Mesenchymal stem cell (in vitro differentiated cells and primary cell): ENCODE results near the gene FGFR2.

Experiments used
- DNase-seq: peaks from one replicate; pipeline ENCODE4 v3.0.0-alpha.2; 2013
- H2AFZ ChIP-seq: one replicate; pipeline ENCODE4 v1.6.1; 2013; ENCODE audit warnings: low read depth, mild to moderate bottlenecking, control low read depth, inconsistent platforms, low read length, moderate library complexity
- H2AK5ac ChIP-seq: 2 replicates; pipeline ENCODE4 v1.6.1; 2013; ENCODE audit warnings: low read length, moderate library complexity, mild to moderate bottlenecking, inconsistent platforms; ENCODE audit not compliant: severe bottlenecking
- H2BK120ac ChIP-seq: one replicate; pipeline ENCODE4 v1.6.1; 2013; ENCODE audit warnings: low read depth, mild to moderate bottlenecking, inconsistent platforms, low read length, moderate library complexity
- H2BK12ac ChIP-seq, 2 experiments: one replicate each; pipeline ENCODE4 v1.6.1; 2013; ENCODE audit warnings: inconsistent platforms in 2 of 2, low read length in 2 of 2, mild to moderate bottlenecking in 2 of 2, moderate library complexity in 2 of 2, control low read depth in 1 of 2
- H2BK15ac ChIP-seq: one replicate; pipeline ENCODE4 v1.6.1; 2013; ENCODE audit warnings: mild to moderate bottlenecking, low read depth, inconsistent platforms; ENCODE audit not compliant: poor library complexity, severe bottlenecking
- H2BK5ac ChIP-seq: 2 replicates; pipeline ENCODE4 v1.6.1; 2013; ENCODE audit warnings: low read depth, mild to moderate bottlenecking, low read length, control low read depth, inconsistent platforms; ENCODE audit not compliant: poor library complexity, severe bottlenecking
- H3K14ac ChIP-seq, 2 experiments: one replicate each; pipeline ENCODE4 v1.6.1; 2013; ENCODE audit warnings: inconsistent platforms in 2 of 2, low read length in 2 of 2, control low read depth in 1 of 2, mild to moderate bottlenecking in 1 of 2, moderate library complexity in 1 of 2
- H3K18ac ChIP-seq, 2 experiments: one replicate each; pipeline ENCODE4 v1.6.1; 2013; ENCODE audit warnings: inconsistent platforms in 2 of 2, low read length in 2 of 2, control low read depth in 1 of 2, low read depth in 1 of 2, mild to moderate bottlenecking in 1 of 2
- H3K23ac ChIP-seq, 2 experiments: one replicate each; pipeline ENCODE4 v1.6.1; 2013; ENCODE audit warnings: inconsistent platforms in 2 of 2, low read length in 2 of 2, mild to moderate bottlenecking in 2 of 2, moderate library complexity in 2 of 2, control low read depth in 1 of 2
- H3K27ac ChIP-seq: 2 replicates; pipeline ENCODE4 v1.5.1; 2013; ENCODE audit warnings: mild to moderate bottlenecking, moderate library complexity, low read length, control low read depth, inconsistent platforms; ENCODE audit not compliant: poor library complexity, severe bottlenecking
- H3K27me3 ChIP-seq, 2 experiments: 2 replicates each; pipeline versions ENCODE4 v1.6.1 to v1.7.0; 2013; ENCODE audit warnings: low read length in 2 of 2, mild to moderate bottlenecking in 2 of 2, moderate library complexity in 2 of 2, control low read depth in 1 of 2, inconsistent platforms in 1 of 2; ENCODE audit not compliant: control insufficient read depth in 1 of 2, insufficient read depth in 1 of 2
- H3K36me3 ChIP-seq, 2 experiments: 2 replicates each; pipeline versions ENCODE4 v1.6.1 to v1.7.0; 2013; ENCODE audit warnings: low read length in 2 of 2, control low read depth in 1 of 2, inconsistent platforms in 1 of 2, low read depth in 1 of 2, mild to moderate bottlenecking in 1 of 2; ENCODE audit not compliant: insufficient read depth in 2 of 2, control insufficient read depth in 1 of 2
- H3K4ac ChIP-seq, 2 experiments: one replicate each; pipeline ENCODE4 v1.6.1; 2013; ENCODE audit warnings: inconsistent platforms in 2 of 2, low read length in 2 of 2, mild to moderate bottlenecking in 2 of 2, moderate library complexity in 2 of 2, control low read depth in 1 of 2, low read depth in 1 of 2
- H3K4me1 ChIP-seq: 2 replicates; pipeline ENCODE4 v1.6.1; 2013; ENCODE audit warnings: low read depth, low read length, control low read depth; ENCODE audit not compliant: control insufficient read depth, insufficient read depth
- H3K4me2 ChIP-seq: 2 replicates; pipeline ENCODE4 v1.6.1; 2013; ENCODE audit warnings: low read length, mild to moderate bottlenecking, inconsistent platforms; ENCODE audit not compliant: poor library complexity, severe bottlenecking
- H3K4me3 ChIP-seq, 2 experiments: 2 replicates each; pipeline versions ENCODE4 v1.5.1 to v1.7.0; 2013; ENCODE audit warnings: low read length in 2 of 2, mild to moderate bottlenecking in 2 of 2, control low read depth in 1 of 2, low read depth in 1 of 2; ENCODE audit not compliant: insufficient read depth in 1 of 2
- H3K79me1 ChIP-seq: replicated peaks from 2 replicates; pipeline ENCODE4 v1.6.1; 2013; ENCODE audit warnings: mild to moderate bottlenecking, control low read depth, low read length, inconsistent platforms; ENCODE audit not compliant: poor library complexity, severe bottlenecking
- H3K9ac ChIP-seq: 2 replicates; pipeline ENCODE4 v1.7.0; 2013; ENCODE audit warnings: mild to moderate bottlenecking, low read length, moderate library complexity
- H3K9me3 ChIP-seq: 2 replicates; pipeline ENCODE4 v1.7.0; 2013; ENCODE audit warnings: mild to moderate bottlenecking, low read length; ENCODE audit not compliant: control insufficient read depth
- H4K8ac ChIP-seq: one replicate; pipeline ENCODE4 v1.6.1; 2013; ENCODE audit warnings: inconsistent platforms, mild to moderate bottlenecking, low read length, moderate library complexity
- H4K91ac ChIP-seq: one replicate; pipeline ENCODE4 v1.6.1; 2013; ENCODE audit warnings: mild to moderate bottlenecking, low read length, inconsistent platforms
- WGBS: methylation state at CpG from one replicate; pipeline ENCODE4 v1.1.7; 2013; ENCODE audit warnings: mixed read lengths; 5-methylcytosine and 5-hydroxymethylcytosine counted together

FGFR2 gene

GRCh38 chr10:121579656-121580055 is 18.6 kb downstream of the FGFR2 start:
- Histone ChIP-seq H2AK5ac (no peak overlapping the region), H3K23ac (no peak overlapping the region), H3K4ac (no peak overlapping the region), H2BK15ac (no peak overlapping the region), H3K79me1 (no peaks in the 10 kb centered on the region), H4K91ac (no peak overlapping the region), H3K14ac (no peak overlapping the region), H3K18ac (no peak overlapping the region), H4K8ac (no peak overlapping the region), H2BK120ac (no peak overlapping the region), H3K27me3 (no peaks in the 10 kb centered on the region), H3K4me2 (no peak overlapping the region), H3K9me3 (no peaks in the 10 kb centered on the region), H2BK12ac (no peak overlapping the region), H2BK5ac (no peak overlapping the region), H3K9ac (no peak overlapping the region), H3K4me3 (no peak overlapping the region), H2AFZ (no peak overlapping the region), H3K36me3 (no peaks in the 10 kb centered on the region), H3K4me1 (peaks cover 13% of the 10 kb centered on the region), H3K27ac (no peak overlapping the region)
- no peak for DNase-seq
- WGBS, result 39% methylated on average over 8 of the region's 8 CpGs

DNA sequence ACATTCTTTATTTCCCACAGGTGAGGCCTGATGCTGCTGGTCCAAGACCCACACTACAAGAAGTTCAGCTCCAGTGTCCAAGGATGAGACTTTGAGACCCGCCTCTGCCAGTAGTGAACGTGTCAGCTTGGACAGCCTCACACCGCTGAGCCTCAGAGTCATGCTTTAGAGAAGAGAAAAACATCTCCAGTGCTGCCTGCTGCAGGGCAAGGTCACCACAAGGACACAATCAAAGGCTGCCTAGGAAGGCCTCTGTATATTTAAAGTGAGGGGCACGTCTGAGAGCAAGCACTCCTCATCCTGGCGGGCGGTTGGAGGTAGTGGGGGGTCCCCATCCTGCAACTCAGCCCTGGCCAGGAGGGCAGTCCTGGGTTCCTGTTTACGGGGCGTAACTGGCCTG is 19.3 kb downstream of the FGFR2 start:
- Histone ChIP-seq H3K4me2 (no peak overlapping the region), H3K23ac (no peak overlapping the region), H3K27me3 (no peaks in the 10 kb centered on the region), H4K91ac (no peak overlapping the region), H3K4ac (no peak overlapping the region), H2BK5ac (no peak overlapping the region), H2AFZ (no peak overlapping the region), H3K27ac (no peak overlapping the region), H4K8ac (no peak overlapping the region), H3K79me1 (peaks cover under 1% of the 10 kb centered on the region), H2BK15ac (no peak overlapping the region), H2BK120ac (no peak overlapping the region), H2BK12ac (no peak overlapping the region), H3K4me1 (peaks cover 13% of the 10 kb centered on the region), H3K9ac (no peak overlapping the region), H3K18ac (no peak overlapping the region), H3K14ac (no peak overlapping the region), H3K9me3 (no peaks in the 10 kb centered on the region), H2AK5ac (no peak overlapping the region), H3K4me3 (no peak overlapping the region), H3K36me3 (no peaks in the 10 kb centered on the region)
- WGBS, result 83% methylated on average over 8 of the region's 8 CpGs
- no peak for DNase-seq

- Histone ChIP-seq H2AK5ac (no peak overlapping the region), H3K14ac (no peak overlapping the region), H2BK120ac (no peak overlapping the region), H2BK12ac (no peak overlapping the region), H3K4me2 (no peak overlapping the region), H3K36me3 (no peaks in the 10 kb centered on the region), H3K79me1 (peaks cover 4% of the 10 kb centered on the region), H3K4ac (no peak overlapping the region), H3K4me1 (peaks cover 13% of the 10 kb centered on the region), H3K4me3 (no peak overlapping the region), H4K8ac (no peak overlapping the region), H2BK15ac (no peak overlapping the region), H2AFZ (no peak overlapping the region), H3K9me3 (no peaks in the 10 kb centered on the region), H4K91ac (no peak overlapping the region), H2BK5ac (no peak overlapping the region), H3K27ac (no peak overlapping the region), H3K23ac (no peak overlapping the region), H3K27me3 (peaks cover 5 to 6% of the 10 kb centered on the region in 2 experiments), H3K18ac (no peak overlapping the region), H3K9ac (no peak overlapping the region)
- 88% methylated on average over 9 of the region's 9 CpGs for WGBS
- DNase-seq, result no peak
Measured at GRCh38 chr10:121578298-121578697, 19.9 kb downstream of the FGFR2 start.

GRCh38 chr10:121577568-121577967 is 20.7 kb downstream of the FGFR2 start:
- Histone ChIP-seq H2AFZ (no peak overlapping the region), H4K91ac (no peak overlapping the region), H2BK120ac (no peak overlapping the region), H3K79me1 (peaks cover 6% of the 10 kb centered on the region), H3K36me3 (no peaks in the 10 kb centered on the region), H3K9me3 (no peaks in the 10 kb centered on the region), H3K14ac (no peak overlapping the region), H3K4ac (no peak overlapping the region), H2BK15ac (no peak overlapping the region), H3K27me3 (peaks cover 10 to 13% of the 10 kb centered on the region in 2 experiments), H3K4me1 (peaks cover 14% of the 10 kb centered on the region), H3K4me3 (no peak overlapping the region), H4K8ac (no peak overlapping the region), H3K18ac (no peak overlapping the region), H3K23ac (no peak overlapping the region), H3K27ac (no peak overlapping the region), H3K4me2 (no peak overlapping the region), H2AK5ac (no peak overlapping the region), H3K9ac (no peak overlapping the region), H2BK12ac (no peak overlapping the region), H2BK5ac (no peak overlapping the region)
- DNase-seq, result no peak
- 66% methylated on average over 8 of the region's 8 CpGs for WGBS
